Karpas-422 (cell line): ENCODE results near the gene AP2A2. TPM values are rescaled to one million over a fixed set of nuclear protein-coding genes. Genes with fewer than 3 reads are reported as not detected.

ENCODE experiments used
- DNase-seq: peaks from one replicate; pipeline ENCODE4 v3.0.0-alpha.2; 2015
- H2AFZ ChIP-seq: fragments of 200-600 bp; sonication (generic); 2 replicates; pipeline ENCODE4 v1.6.1; 2014; ENCODE audit warnings: antibody characterized with exemption, low read length, mixed read lengths
- H3K27ac ChIP-seq: fragments of 200-600 bp; sonication (generic); 2 replicates; pipeline ENCODE4 v1.5.1; 2014; ENCODE audit warnings: mild to moderate bottlenecking, low read length, moderate library complexity
- H3K27me3 ChIP-seq: fragments of 200-600 bp; sonication (generic); 2 replicates; pipeline ENCODE4 v1.6.1; 2014; ENCODE audit warnings: low read length, mixed read lengths
- H3K36me3 ChIP-seq: fragments of 200-600 bp; sonication (generic); 2 replicates; pipeline ENCODE4 v1.6.1; 2014; ENCODE audit warnings: low read length, mixed read lengths; ENCODE audit not compliant: insufficient read depth
- H3K4me1 ChIP-seq: fragments of 200-600 bp; sonication (generic); 2 replicates; pipeline ENCODE4 v1.6.1; 2014; ENCODE audit warnings: mild to moderate bottlenecking, low read length, mixed read lengths
- H3K4me2 ChIP-seq: fragments of 200-600 bp; sonication (generic); 2 replicates; pipeline ENCODE4 v1.6.1; 2014; ENCODE audit warnings: low read length, low read depth, mild to moderate bottlenecking; ENCODE audit not compliant: poor library complexity, severe bottlenecking
- H3K4me3 ChIP-seq: fragments of 200-600 bp; sonication (generic); 2 replicates; pipeline ENCODE4 v1.5.1; 2014; ENCODE audit warnings: mild to moderate bottlenecking, antibody characterized with exemption, low read length, mixed read lengths
- H3K79me2 ChIP-seq: fragments of 200-600 bp; sonication (generic); 2 replicates; pipeline ENCODE4 v1.6.1; 2014; ENCODE audit warnings: mild to moderate bottlenecking, low read length, mixed read lengths
- H3K9ac ChIP-seq: fragments of 200-600 bp; sonication (generic); 2 replicates; pipeline ENCODE4 v1.6.0; 2014; ENCODE audit warnings: low read length
- H3K9me2 ChIP-seq: fragments of 200-600 bp; sonication (generic), shearing (Covaris generic); replicated peaks from 2 replicates; pipeline ENCODE4 v1.6.0; 2014; ENCODE audit warnings: mild to moderate bottlenecking, low read length, moderate library complexity; ENCODE audit not compliant: insufficient read depth
- H3K9me3 ChIP-seq: fragments of 300-700, 200-600 bp; sonication (generic); 2 replicates; pipeline ENCODE4 v1.6.1; 2014; ENCODE audit warnings: low read length, mixed read lengths
- H4K20me1 ChIP-seq: fragments of 200-600 bp; sonication (generic); 2 replicates; pipeline ENCODE4 v1.6.1; 2014; ENCODE audit warnings: mild to moderate bottlenecking, antibody characterized with exemption, low read length, low read depth; ENCODE audit not compliant: insufficient read depth
- total RNA-seq: library from RNA; depleted of rRNA; stranded (reverse); fragments of >200 nt; shearing (Covaris generic); gene quantifications from 2 replicates; pipeline ENCODE4 v1.2.3, GENCODE V29; 2014; ENCODE audit warnings: low replicate concordance

Gene AP2A2
- total RNA-seq, 1 experiment from 2014 or later = 34.6 TPM

- Histone ChIP-seq H3K79me2 (no peaks in the 10 kb centered on the region), H3K4me3 (no peak overlapping the region), H3K4me1 (no peaks in the 10 kb centered on the region), H2AFZ (no peak overlapping the region), H3K36me3 (no peaks in the 10 kb centered on the region), H3K27ac (no peak overlapping the region), H3K9ac (no peak overlapping the region), H3K4me2 (no peak overlapping the region), H3K27me3 (no peaks in the 10 kb centered on the region), H3K9me2 (no peaks in the 10 kb centered on the region), H3K9me3 (no peaks in the 10 kb centered on the region), H4K20me1 (no peaks in the 10 kb centered on the region)
- no peak for DNase-seq
Observed at GRCh38 chr11:895331-896110, 30.1 kb upstream of the AP2A2 start.

GRCh38 chr11:897253-898142, 28.2 kb upstream of the AP2A2 start:
- H3K4me1 ChIP-seq = no peaks in the 10 kb centered on the region

GRCh38 chr11:898143-898511, 27.5 kb upstream of the AP2A2 start:
- Histone ChIP-seq H3K27me3 (no peaks in the 10 kb centered on the region), H3K4me3 (no peak overlapping the region), H3K9ac (no peak overlapping the region), H3K36me3 (no peaks in the 10 kb centered on the region), H3K4me2 (no peak overlapping the region), H3K27ac (no peak overlapping the region), H3K9me2 (no peaks in the 10 kb centered on the region), H3K4me1 (no peaks in the 10 kb centered on the region), H3K9me3 (no peaks in the 10 kb centered on the region), H3K79me2 (no peaks in the 10 kb centered on the region), H4K20me1 (no peaks in the 10 kb centered on the region), H2AFZ (no peak overlapping the region)
- no peak for DNase-seq

More at GRCh38 chr11:897253-898142, 28.2 kb upstream of the AP2A2 start:
- no peak for DNase-seq
- Histone ChIP-seq H3K79me2 (no peaks in the 10 kb centered on the region), H3K27me3 (no peaks in the 10 kb centered on the region), H3K9me2 (no peaks in the 10 kb centered on the region), H3K9ac (no peak overlapping the region), H3K27ac (no peak overlapping the region), H3K4me2 (no peak overlapping the region), H3K9me3 (no peaks in the 10 kb centered on the region), H2AFZ (no peak overlapping the region), H3K4me3 (no peak overlapping the region), H4K20me1 (no peaks in the 10 kb centered on the region), H3K36me3 (no peaks in the 10 kb centered on the region)

GRCh38 chr11:898540-899190, 27.0 kb upstream of the AP2A2 start:
- Histone ChIP-seq H3K27me3 (no peaks in the 10 kb centered on the region), H3K9me2 (no peaks in the 10 kb centered on the region), H3K4me2 (no peak overlapping the region), H3K4me3 (no peak overlapping the region), H3K9ac (no peak overlapping the region), H3K9me3 (no peaks in the 10 kb centered on the region), H2AFZ (no peak overlapping the region), H4K20me1 (no peaks in the 10 kb centered on the region), H3K4me1 (no peaks in the 10 kb centered on the region), H3K27ac (no peak overlapping the region), H3K79me2 (no peaks in the 10 kb centered on the region), H3K36me3 (no peaks in the 10 kb centered on the region)
- no peak for DNase-seq

GRCh38 chr11:899724-900123, 25.9 kb upstream of the AP2A2 start:
- Histone ChIP-seq H3K79me2 (no peaks in the 10 kb centered on the region), H3K9me3 (no peaks in the 10 kb centered on the region), H3K4me3 (no peak overlapping the region), H2AFZ (no peak overlapping the region), H3K36me3 (no peaks in the 10 kb centered on the region), H3K27me3 (no peaks in the 10 kb centered on the region), H3K4me2 (no peak overlapping the region), H3K27ac (no peak overlapping the region), H4K20me1 (no peaks in the 10 kb centered on the region), H3K9ac (no peak overlapping the region), H3K4me1 (no peaks in the 10 kb centered on the region), H3K9me2 (no peaks in the 10 kb centered on the region)
- no peak for DNase-seq

- no peaks in the 10 kb centered on the region for H3K9me3 ChIP-seq
- H3K9me2 ChIP-seq = no peaks in the 10 kb centered on the region
- no peak overlapping the region for H3K4me3 ChIP-seq
- no peaks in the 10 kb centered on the region for H3K79me2 ChIP-seq
- H3K4me1 ChIP-seq = no peaks in the 10 kb centered on the region
- no peaks in the 10 kb centered on the region for H4K20me1 ChIP-seq
- DNase-seq = no peak
- no peaks in the 10 kb centered on the region for H3K36me3 ChIP-seq
- no peak overlapping the region for H2AFZ ChIP-seq
- no peaks in the 10 kb centered on the region for H3K27me3 ChIP-seq
- H3K9ac ChIP-seq = no peak overlapping the region
- no peak overlapping the region for H3K27ac ChIP-seq
- H3K4me2 ChIP-seq = no peak overlapping the region
Observed at GRCh38 chr11:900545-900944, 25.1 kb upstream of the AP2A2 start.

- Histone ChIP-seq H3K27ac (no peak overlapping the region), H3K9me3 (no peaks in the 10 kb centered on the region), H3K4me1 (no peaks in the 10 kb centered on the region), H3K9me2 (no peaks in the 10 kb centered on the region), H3K4me3 (no peak overlapping the region), H3K9ac (no peak overlapping the region), H3K27me3 (no peaks in the 10 kb centered on the region), H4K20me1 (no peaks in the 10 kb centered on the region), H3K79me2 (peaks cover 2% of the 10 kb centered on the region; the same call in 1 of the 2 replicates), H3K4me2 (no peak overlapping the region), H3K36me3 (no peaks in the 10 kb centered on the region), H2AFZ (no peak overlapping the region)
- DNase-seq = no peak
Observed at GRCh38 chr11:901452-902061, 24.1 kb upstream of the AP2A2 start.

DNA sequence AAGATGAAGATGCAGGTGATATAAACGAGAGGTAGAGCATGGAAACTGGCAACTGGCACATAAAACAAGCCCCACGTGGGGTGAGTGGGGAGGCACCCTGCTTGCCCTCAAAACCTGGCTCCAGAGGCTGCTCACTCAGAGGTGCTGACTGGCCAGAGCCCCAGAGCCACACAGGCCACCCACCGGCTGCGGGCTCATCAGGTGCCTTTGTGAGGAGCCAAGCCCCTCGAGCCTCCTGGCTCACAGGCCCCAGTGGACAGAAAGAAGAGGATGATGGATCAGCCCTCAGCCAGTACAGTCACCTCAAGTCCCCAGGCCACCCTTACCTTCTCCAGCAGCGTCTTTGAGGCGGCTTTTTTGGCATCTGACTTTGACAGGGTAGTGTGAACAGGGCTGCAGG, 21.3 kb upstream of the AP2A2 start:
- H2AFZ ChIP-seq = no peak overlapping the region

More for the DNA sequence above, 21.3 kb upstream of the AP2A2 start:
- no peak overlapping the region for H3K4me2 ChIP-seq
- no peak overlapping the region for H3K4me3 ChIP-seq
- no peak for DNase-seq
- no peak overlapping the region for H3K27ac ChIP-seq
- no peaks in the 10 kb centered on the region for H3K9me3 ChIP-seq
- H4K20me1 ChIP-seq = peaks cover 4% of the 10 kb centered on the region; the same call in 1 of the 2 replicates
- no peaks in the 10 kb centered on the region for H3K36me3 ChIP-seq
- peaks cover 10% of the 10 kb centered on the region for H3K4me1 ChIP-seq
- peaks cover 22% of the 10 kb centered on the region for H3K79me2 ChIP-seq
- H3K9me2 ChIP-seq = no peaks in the 10 kb centered on the region
- no peaks in the 10 kb centered on the region for H3K27me3 ChIP-seq
- H3K9ac ChIP-seq = no peak overlapping the region
